Lower leg skin (tissue), 4 donors: ENCODE measurements around the gene USP3. TPM values are rescaled to one million over a fixed set of nuclear protein-coding genes. Genes with fewer than 3 reads are reported as not detected.

Experiments
- DNase-seq, 2 donors: peaks; one replicate each; pipeline ENCODE4 v3.0.0-alpha.2; 2019; ENCODE audit warnings: low spot score in 2 of 2
- H3K4me3 ChIP-seq: fragments of 200-600 bp; sonication (generic); 2 replicates; pipeline ENCODE4 v1.5.1; 2017; ENCODE audit warnings: mild to moderate bottlenecking, low read depth; ENCODE audit not compliant: poor library complexity, severe bottlenecking
- CTCF ChIP-seq, 3 donors: fragments of 450-650 bp; IDR thresholded peaks; one replicate each; pipeline ENCODE4 v1.5.1; 2016; ENCODE audit warnings: antibody characterized with exemption in 3 of 3, mild to moderate bottlenecking in 3 of 3, moderate library complexity in 2 of 3
- POLR2A ChIP-seq, 2 donors: fragments of 450-650 bp; IDR thresholded peaks; one replicate each; pipeline ENCODE4 v1.6.1; 2016 to 2017; ENCODE audit warnings: antibody characterized with exemption in 2 of 2, mild to moderate bottlenecking in 1 of 2, moderate library complexity in 1 of 2
- WGBS, 2 donors: methylation state at CpG; one replicate each; pipeline ENCODE4 v1.1.5; 2018; 5-methylcytosine and 5-hydroxymethylcytosine counted together
- intact Hi-C: fragments of 100-400 bp; cut with DNase I; formaldehyde crosslinking; loops from one replicate; pipeline ENCODE4 v1.15.0; 2023; ENCODE audit warnings: low total_unique reads
- total RNA-seq, 4 donors: library from RNA; depleted of rRNA; stranded (reverse); fragments of >200 nt; gene quantifications; one replicate each; pipeline ENCODE4 v1.1.0, GENCODE V29; 2016

The USP3 gene
- total RNA-seq: 10 to 100 TPM; 43.9 to 66.5 (median 55.0) TPM

GRCh38 chr15:63504247-63504978, at the start of gene USP3:
USP3 (plus strand) TSS chr15:63504593; CDS start chr15:63504740, 147 bp downstream.
- H3K4me3 ChIP-seq: peak within 1 kb of the TSS; percentile 92
- peak; percentile 92 to 98 for DNase-seq
- intact Hi-C loops: no loop called here
- no peak for TF ChIP-seq CTCF (IDR thresholded peaks at IDR 0.05)
- peak in 1 of 2 donors; percentile 93 for TF ChIP-seq POLR2A (IDR thresholded peaks at IDR 0.05)
- WGBS, 2 donors: 1 to 2% methylated on average over 31 to 43 of the region's 88 CpGs

- intact Hi-C loops: no loop called here
- 93 to 94% methylated on average over 1 of the region's 1 CpG for WGBS, 2 donors
- no peak overlapping the region for H3K4me3 ChIP-seq
- no peak for TF ChIP-seq POLR2A (IDR thresholded peaks at IDR 0.05)
- no peak for TF ChIP-seq CTCF (IDR thresholded peaks at IDR 0.05)
- DNase-seq: no peak
Measured at GRCh38 chr15:63456258-63456657, 48.1 kb upstream of the USP3 start.

GRCh38 chr15:63457379-63457778, 47.0 kb upstream of the USP3 start:
- intact Hi-C loops: no loop called here
- no peak for DNase-seq
- TF ChIP-seq POLR2A (IDR thresholded peaks at IDR 0.05) (no peak), CTCF (IDR thresholded peaks at IDR 0.05) (no peak)
- H3K4me3 ChIP-seq: no peak overlapping the region
- WGBS, 2 donors: 58 to 66% methylated on average over 5 of the region's 5 CpGs

- TF ChIP-seq CTCF (IDR thresholded peaks at IDR 0.05) (no peak), POLR2A (IDR thresholded peaks at IDR 0.05) (no peak)
- intact Hi-C loops: no loop called here
- DNase-seq: no peak
- H3K4me3 ChIP-seq: no peak overlapping the region
- 86 to 91% methylated on average over 5 of the region's 5 CpGs for WGBS, 2 donors
Measured at GRCh38 chr15:63458026-63458425, 46.4 kb upstream of the USP3 start.

GRCh38 chr15:63458794-63459395, 45.5 kb upstream of the USP3 start:
- WGBS, 2 donors: 87 to 98% methylated on average over 27 to 34 of the region's 36 CpGs
- intact Hi-C loops: no loop called here
- TF ChIP-seq POLR2A (IDR thresholded peaks at IDR 0.05) (no peak), CTCF (IDR thresholded peaks at IDR 0.05) (no peak)
- no peak for DNase-seq
- no peak overlapping the region for H3K4me3 ChIP-seq
